HG02973 (cell line): ENCODE data around the gene OXCT1.
"Not testable (repeated sequence)": the region's sequence is repeated elsewhere in the genome, so short reads cannot be mapped to it uniquely, and the experiment has no call there.

Experiments
- ATAC-seq: cut with Tn5 transposase; IDR thresholded peaks from one replicate; pipeline ENCODE4 v1.9.1; 2021; ENCODE audit warnings: moderate library complexity; ENCODE audit not compliant: unreplicated experiment

Gene OXCT1

DNA sequence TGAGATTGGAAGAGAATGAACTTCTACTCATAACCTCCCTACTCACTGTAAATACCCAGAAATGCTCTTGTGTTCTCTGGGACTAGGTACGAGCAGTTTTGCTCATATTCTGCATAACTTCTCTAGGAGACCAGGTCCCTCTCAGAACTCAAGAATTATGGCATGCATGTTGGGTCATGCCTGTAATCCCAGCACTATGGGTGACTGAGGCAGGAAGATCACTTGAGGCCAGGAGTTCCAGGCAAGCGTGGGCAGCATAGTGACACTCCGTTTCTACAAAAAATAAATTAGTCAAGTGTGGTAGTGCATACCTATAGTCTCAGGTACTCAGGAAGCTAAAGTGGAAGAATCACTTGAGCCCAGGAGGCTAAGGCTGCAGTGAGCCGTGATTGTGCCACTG lies 141.9 kb downstream of the OXCT1 start:
- no peak for ATAC-seq

DNA sequence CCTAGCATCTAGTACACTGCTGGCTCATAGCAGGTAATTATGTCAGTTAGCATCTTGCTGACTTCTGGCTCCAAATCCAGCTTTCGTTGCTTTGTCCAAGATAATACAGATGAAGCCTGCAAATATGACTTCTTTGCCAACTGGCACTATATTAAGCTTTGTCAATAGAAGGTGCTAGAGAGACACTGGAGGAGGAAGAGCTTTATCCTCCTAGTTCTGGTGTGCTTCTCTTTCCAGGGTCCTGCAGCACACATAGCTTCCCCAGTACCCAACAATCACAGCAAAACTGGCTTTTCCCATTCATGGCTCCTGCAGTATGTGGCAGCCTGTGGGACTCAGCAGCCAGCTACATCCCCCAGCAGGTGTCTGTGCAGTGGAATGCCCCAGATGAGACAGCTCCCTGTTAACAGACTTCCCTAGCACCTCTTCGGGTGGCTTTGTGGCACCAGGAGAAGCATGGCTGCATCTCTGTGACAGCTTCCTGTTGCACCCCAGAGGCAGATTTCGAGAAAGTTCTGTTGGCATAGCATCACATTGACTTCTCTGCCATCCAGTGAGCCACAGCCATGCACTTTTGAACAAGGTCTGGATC lies 147.8 kb downstream of the OXCT1 start:
- ATAC-seq = no peak

DNA sequence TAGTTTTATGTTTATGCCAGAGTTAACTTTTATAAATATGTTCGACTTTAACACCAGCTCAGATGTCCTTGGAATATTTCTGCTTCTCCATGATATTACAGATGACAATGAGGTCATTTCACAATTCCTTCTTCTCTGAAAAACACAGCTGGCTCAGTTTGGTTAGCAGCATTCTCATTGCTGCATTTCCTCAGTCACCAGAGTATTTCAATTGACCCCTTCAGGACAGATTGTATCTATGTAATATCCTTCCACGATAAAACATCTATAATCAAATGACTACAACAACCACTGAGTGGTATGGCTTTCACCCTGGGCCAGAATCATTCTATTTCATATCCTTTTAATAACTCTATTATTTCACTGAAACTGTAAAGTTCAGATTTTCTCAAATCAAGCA lies 148.7 kb downstream of the OXCT1 start:
- ATAC-seq = no peak

DNA sequence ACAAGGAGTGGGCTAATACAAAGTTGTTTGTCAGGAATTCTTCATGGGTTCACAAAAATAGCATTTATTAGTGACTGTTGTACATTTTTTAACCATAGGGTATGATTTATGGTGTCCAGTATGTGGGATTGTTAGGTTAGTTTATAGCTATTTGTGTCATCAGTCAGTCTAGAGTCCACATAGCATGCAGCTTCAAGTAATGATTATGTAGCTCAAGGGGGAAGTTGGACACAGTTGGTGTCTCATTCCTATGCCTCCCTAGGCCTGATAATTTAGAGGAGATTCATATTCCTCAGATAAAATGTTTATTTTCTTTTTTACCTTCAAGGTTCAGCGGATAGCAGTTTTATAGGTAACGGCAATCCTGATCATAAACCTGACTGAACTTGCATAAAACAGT lies 153.8 kb downstream of the OXCT1 start:
- ATAC-seq = no peak

DNA sequence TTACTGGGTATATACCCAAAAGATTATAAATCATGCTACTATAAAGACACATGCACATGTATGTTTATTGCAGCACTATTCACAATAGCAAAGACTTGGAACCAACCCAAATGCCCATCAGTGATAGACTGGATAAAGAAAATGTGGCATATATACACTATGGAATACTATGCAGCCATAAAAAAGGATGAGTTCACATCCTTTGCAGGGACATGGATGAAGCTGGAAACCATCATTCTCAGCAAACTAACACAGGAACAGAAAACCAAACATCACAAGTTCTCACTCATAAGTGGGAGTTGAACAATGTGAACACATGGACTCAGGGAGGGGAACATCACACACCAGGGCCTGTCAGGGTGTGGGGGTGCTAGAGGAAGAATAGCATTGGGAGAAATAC lies 155.8 kb downstream of the OXCT1 start:
- not testable (repeated sequence) for ATAC-seq

DNA sequence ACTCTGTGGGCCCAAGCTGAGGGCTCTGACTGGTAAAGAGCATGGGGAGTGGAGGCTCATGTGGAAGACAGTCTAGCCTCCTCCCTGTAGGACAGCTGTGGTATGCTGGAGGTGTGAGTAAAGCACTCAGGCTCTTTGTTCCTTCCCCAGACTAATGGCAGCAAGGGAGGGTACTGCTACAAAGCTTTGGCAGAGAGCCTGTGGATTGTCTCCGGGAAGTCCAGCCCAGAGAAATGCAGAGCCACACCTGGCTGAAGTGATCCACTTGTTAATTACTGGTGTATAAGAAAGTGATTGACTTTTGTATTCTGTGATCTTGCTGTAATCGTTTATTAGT lies 161.7 kb downstream of the OXCT1 start:
- no peak for ATAC-seq

DNA sequence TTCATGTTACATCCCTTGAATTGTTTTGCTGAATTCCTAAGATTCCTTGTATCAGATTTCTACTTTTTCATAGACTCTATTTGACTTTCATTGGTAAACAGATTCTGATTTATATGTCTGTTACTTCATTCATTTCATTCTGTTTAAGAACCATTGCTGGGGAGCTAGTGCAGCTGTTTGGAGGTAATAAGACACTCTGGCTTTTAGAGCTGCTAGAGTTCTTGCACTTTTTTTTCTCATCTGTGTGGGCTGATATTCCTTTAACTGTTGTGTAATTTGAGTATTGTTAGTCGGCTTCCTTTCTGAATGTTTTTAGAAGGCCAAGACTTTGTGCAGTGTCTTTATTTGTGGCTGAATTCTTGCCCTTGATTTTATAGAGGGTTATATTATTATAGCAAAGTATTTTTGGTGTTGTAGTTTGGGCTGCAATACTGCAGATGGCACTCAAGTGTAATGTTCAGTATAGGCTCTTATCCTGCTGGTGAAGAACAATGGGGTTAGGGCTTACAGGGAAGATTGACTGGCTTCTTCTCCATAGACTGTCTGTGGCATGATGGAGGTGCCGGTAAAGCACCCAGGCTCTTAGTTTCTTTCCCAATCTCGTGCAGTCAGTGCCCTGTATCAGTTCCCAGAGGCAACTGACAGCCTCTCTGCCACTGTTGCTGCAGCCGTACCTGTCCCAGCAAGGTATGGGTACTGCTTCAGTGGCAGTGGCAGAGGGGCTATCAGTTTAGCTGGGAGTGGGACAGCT lies 162.2 kb downstream of the OXCT1 start:
- ATAC-seq = peak; percentile 89

DNA sequence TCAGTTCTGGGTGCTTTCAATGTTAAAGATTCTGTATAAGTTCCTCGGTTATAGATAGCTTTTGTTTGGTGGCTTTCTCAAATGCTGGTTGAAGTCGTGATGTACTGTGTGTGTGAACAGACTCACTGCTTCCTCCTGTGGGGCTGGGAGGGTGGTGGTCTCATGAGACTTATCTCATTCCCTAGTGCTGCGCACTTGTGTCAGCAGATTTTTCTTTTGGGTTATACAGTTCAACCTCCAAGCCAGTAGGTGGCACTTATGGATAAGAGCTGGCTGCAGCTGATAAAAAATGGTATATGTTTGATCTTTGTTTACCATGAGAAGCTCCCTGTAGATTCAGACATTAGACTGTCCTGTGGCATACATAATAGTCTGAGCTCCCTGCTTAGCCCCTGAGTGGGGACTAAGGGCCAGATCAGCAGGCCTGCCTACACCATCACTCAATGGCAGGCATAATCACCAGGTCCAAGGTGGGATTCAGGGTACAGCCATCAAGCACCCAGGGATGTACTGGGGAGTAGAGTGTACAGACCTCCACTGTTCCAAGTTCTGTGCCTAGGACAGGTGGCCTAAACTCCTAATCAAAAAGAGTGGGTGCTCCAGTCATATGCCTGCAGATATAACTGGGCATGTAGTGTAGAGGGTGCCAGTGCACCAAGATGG lies 174.2 kb downstream of the OXCT1 start:
- no peak for ATAC-seq

DNA sequence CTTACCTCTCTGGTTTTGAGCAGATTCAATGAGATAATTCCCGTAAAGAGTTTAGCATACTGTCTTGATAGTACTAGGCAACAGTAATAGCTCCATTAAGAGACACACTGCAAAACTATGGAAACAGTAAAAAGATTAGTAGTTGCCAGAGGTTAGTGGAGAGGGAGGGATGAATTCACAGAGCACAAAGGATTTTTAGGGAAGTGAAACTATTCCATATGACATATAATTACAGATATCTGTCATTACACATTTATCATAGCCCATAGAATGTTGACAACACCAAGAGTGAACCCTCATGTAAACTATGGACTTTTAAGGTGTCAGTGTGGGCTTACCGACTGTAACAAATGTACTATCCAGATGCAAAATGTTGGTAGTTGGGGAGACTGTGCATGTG lies 183.5 kb downstream of the OXCT1 start:
- ATAC-seq = no peak

DNA sequence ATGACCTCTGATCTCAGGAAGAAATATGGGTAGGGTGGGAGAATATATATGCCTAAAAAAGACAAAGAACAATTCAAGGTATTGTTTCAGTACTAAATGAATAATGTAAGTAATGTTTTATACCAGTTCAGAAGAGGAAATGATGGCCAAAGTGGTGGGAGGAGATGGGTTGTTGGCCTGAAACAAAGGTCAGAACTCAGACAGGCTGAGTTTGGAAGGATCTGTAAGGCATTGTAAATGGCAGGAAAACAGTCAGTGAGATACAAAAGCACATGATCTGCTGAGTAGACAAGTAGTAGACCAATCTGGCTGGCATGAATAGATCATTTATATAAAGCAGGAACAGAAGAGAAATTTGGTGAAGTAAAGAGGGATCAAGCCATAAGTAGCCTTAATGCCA lies 184.0 kb downstream of the OXCT1 start:
- no peak for ATAC-seq

DNA sequence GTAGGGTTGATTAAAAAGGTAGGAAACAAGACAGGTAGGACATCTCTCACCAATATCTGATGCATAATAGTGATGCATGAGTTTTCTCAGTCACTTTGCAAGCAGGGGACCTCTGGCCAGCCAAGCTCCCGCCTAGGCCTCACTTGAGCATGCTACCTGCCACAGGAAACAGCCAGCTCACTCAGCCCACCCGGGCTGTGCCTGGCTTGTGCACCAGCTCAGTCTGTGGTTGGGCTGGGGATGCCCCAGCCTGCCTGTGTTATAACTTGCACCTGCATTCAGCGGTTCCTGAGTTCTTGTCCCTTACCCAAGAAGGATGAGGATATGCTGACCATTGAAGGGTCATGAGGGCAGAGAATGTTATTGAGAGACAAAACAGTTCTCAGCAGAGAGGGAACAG lies 187.0 kb downstream of the OXCT1 start:
- ATAC-seq = no peak

DNA sequence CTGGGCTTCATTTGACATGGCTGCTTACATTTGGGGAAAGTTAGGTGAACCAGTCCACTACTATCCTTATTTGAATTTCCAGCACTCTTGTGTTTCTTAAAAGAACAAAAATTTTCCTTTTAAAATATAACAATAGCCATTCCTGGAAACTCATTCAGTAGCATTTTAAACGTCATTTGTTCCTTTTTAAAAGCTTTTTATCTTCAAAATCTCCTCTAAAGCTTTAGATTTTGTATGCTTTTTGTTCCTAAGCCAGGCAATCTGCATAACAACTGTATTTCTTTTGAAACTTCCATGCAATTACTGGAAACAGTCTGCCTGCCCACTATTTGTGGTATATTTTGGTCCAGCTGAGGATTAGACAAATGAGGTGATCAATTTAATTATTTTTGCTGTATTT lies 187.6 kb downstream of the OXCT1 start:
- no peak for ATAC-seq

DNA sequence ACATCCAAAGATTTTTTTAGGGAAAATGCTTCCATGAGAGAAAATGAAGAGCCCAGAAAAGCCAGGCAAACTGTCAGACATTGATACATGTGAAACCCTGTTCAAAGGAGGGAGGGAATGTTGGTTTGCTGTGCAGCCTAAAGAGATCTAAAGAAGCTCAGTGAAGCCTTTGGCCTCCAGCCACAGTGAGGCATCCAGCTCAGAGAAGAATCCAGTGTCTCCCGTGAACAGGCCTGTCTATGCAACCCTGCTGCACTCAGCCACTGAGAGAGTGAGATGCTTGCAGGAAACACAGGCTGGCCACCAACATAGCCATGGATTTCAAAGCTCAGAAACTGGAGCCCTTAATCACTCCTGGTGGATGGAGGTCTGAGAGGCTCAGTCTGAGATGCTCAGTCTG lies 188.4 kb downstream of the OXCT1 start:
- no peak for ATAC-seq
